Suprapubic skin (tissue), 4 donors: ENCODE results near the gene PIP5K1B. TPM values are rescaled to one million over a fixed set of nuclear protein-coding genes. Genes with fewer than 3 reads are reported as not detected.

ENCODE experiments used
- DNase-seq, 2 donors: peaks; one replicate each; pipeline ENCODE4 v3.0.0-alpha.2; 2019; ENCODE audit warnings: low spot score in 2 of 2
- H3K27ac ChIP-seq: fragments of 200-600 bp; sonication (generic); one replicate; pipeline ENCODE4 v1.5.1; 2019
- H3K27me3 ChIP-seq: fragments of 200-600 bp; sonication (generic); one replicate; pipeline ENCODE4 v1.5.1; 2019
- H3K36me3 ChIP-seq: fragments of 200-600 bp; sonication (generic); one replicate; pipeline ENCODE4 v1.5.1; 2019
- H3K4me1 ChIP-seq: fragments of 200-600 bp; sonication (generic); one replicate; pipeline ENCODE4 v1.5.1; 2019
- H3K4me3 ChIP-seq: fragments of 200-600 bp; sonication (generic); one replicate; pipeline ENCODE4 v1.5.1; 2019; ENCODE audit warnings: mild to moderate bottlenecking
- H3K9me3 ChIP-seq: fragments of 200-600 bp; sonication (generic); one replicate; pipeline ENCODE4 v1.5.1; 2019
- EP300 ChIP-seq: sonication (generic); formaldehyde crosslinking; IDR thresholded peaks from one replicate; pipeline ENCODE4 v1.6.1; 2017; ENCODE audit warnings: antibody characterized with exemption
- POLR2A ChIP-seq, 2 donors: fragments of 450-650 bp; IDR thresholded peaks; one replicate each; pipeline ENCODE4 v1.6.1; 2017; ENCODE audit warnings: antibody characterized with exemption in 2 of 2, mild to moderate bottlenecking in 2 of 2, moderate library complexity in 2 of 2
- POLR2AphosphoS5 ChIP-seq, 3 donors: sonication (generic); formaldehyde crosslinking; IDR thresholded peaks; one replicate each; pipeline ENCODE4 v1.6.1; 2017; ENCODE audit warnings: antibody characterized with exemption in 3 of 3
- WGBS: methylation state at CpG from one replicate; pipeline ENCODE4 v1.1.5; 2018; 5-methylcytosine and 5-hydroxymethylcytosine counted together
- total RNA-seq, 4 donors: library from RNA; depleted of rRNA; stranded (reverse); fragments of >200 nt; gene quantifications; one replicate each; pipeline ENCODE4 v1.1.0, GENCODE V29; 2016
- TF ChIP-seq, protein P1 (sequence below), 2 donors: fragments of 200-600 bp in 1 of 2; fragments of 450-650 bp in 1 of 2; sonication (generic) in 1 of 2; IDR thresholded peaks; one replicate each; pipeline ENCODE4 v1.5.1; 2016 to 2019; ENCODE audit warnings: antibody characterized with exemption in 2 of 2, mild to moderate bottlenecking in 1 of 2, moderate library complexity in 1 of 2

PIP5K1B gene
- total RNA-seq, 4 donors from 2014 or later: 1.7 to 7.8 (median 3.4) TPM

DNA sequence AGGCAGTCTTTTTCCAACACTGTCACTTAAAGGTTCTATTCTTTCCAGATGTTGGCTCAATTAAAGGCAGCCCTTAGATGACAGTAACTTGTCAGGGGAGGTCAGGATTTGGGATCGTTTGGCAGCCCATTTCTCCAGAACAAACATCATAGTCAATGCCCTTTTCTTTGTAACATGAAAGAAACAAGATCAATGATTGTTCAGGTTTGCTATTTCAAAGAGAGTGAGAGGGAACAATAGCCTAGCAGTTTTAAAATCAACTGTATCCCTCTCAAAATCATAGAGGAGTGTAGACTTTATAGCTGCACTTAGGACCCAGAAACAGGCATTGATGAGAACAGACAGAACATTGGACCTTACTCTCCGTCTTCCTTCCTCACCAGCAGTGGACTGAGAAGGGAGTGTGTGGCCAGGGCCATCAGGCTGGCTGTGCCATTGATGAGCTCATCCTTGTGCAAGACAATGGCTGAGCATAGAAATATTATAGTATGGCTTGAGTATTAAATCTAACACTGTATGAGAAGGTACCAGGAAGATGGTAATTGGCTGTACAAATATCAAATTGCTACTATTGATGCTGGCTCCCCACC lies 130.0 kb downstream of the PIP5K1B start:
- Histone ChIP-seq H3K36me3 (no peaks in the 10 kb centered on the region), H3K27ac (no peak overlapping the region), H3K27me3 (no peaks in the 10 kb centered on the region), H3K4me1 (peaks cover 3% of the 10 kb centered on the region), H3K4me3 (no peak overlapping the region), H3K9me3 (no peaks in the 10 kb centered on the region)
- DNase-seq: no peak
- WGBS: 58% methylated on average over 2 of the region's 2 CpGs
- TF ChIP-seq POLR2AphosphoS5 (IDR thresholded peaks at IDR 0.05): no peak
- no peak for TF ChIP-seq EP300
- TF ChIP-seq, protein P1, sequence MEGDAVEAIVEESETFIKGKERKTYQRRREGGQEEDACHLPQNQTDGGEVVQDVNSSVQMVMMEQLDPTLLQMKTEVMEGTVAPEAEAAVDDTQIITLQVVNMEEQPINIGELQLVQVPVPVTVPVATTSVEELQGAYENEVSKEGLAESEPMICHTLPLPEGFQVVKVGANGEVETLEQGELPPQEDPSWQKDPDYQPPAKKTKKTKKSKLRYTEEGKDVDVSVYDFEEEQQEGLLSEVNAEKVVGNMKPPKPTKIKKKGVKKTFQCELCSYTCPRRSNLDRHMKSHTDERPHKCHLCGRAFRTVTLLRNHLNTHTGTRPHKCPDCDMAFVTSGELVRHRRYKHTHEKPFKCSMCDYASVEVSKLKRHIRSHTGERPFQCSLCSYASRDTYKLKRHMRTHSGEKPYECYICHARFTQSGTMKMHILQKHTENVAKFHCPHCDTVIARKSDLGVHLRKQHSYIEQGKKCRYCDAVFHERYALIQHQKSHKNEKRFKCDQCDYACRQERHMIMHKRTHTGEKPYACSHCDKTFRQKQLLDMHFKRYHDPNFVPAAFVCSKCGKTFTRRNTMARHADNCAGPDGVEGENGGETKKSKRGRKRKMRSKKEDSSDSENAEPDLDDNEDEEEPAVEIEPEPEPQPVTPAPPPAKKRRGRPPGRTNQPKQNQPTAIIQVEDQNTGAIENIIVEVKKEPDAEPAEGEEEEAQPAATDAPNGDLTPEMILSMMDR (IDR thresholded peaks at IDR 0.05): no peak
- TF ChIP-seq POLR2A (IDR thresholded peaks at IDR 0.05): no peak

DNA sequence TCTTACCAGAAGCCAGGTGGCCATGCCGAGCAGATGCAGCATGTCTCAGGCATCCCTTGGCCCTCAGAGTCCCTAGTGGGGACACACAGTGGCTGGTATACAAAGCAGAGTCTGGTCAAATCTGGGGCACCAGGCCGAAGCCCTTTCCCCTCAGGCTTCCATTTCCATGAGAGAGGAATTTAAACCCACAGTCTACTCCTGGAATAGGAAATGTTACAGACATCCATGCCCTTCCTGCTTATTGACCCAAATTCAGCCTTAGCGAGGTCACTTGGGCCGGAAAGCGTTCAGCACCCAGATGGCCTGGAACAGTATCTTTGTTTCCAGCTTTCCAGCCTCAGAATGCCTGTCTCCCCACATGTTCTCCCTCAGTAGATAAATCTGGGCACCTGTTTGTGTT lies 131.7 kb downstream of the PIP5K1B start:
- Histone ChIP-seq H3K9me3 (no peaks in the 10 kb centered on the region), H3K27me3 (no peaks in the 10 kb centered on the region), H3K4me3 (no peak overlapping the region), H3K4me1 (peaks cover 3% of the 10 kb centered on the region), H3K36me3 (no peaks in the 10 kb centered on the region), H3K27ac (no peak overlapping the region)
- no peak for DNase-seq
- 80% methylated on average over 5 of the region's 5 CpGs for WGBS
- no peak for TF ChIP-seq EP300
- TF ChIP-seq POLR2A (IDR thresholded peaks at IDR 0.05): no peak
- TF ChIP-seq POLR2AphosphoS5 (IDR thresholded peaks at IDR 0.05): no peak
- TF ChIP-seq, protein P1 (IDR thresholded peaks at IDR 0.05): no peak

DNA sequence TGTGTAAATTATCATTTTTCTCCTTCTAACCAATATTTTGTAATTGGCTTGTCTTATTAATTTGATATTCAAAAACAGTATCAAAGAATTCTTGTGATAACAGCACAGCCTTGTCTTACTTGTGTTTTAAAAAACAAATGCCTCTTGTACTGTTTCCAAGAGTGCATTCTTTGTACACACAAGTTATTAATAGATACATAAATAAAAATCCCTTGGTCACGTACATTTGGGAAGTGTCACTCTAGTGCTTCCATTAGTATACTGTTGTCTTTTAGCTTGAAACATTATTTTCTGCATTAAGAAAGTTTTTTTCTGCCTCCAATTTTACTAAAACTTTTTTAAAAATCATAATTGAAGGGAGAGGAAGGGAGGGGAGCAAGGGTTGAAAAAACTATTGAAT lies 133.2 kb downstream of the PIP5K1B start:
- Histone ChIP-seq H3K9me3 (no peaks in the 10 kb centered on the region), H3K27me3 (no peaks in the 10 kb centered on the region), H3K4me1 (no peaks in the 10 kb centered on the region), H3K4me3 (no peak overlapping the region), H3K36me3 (no peaks in the 10 kb centered on the region), H3K27ac (no peak overlapping the region)
- WGBS: 51% methylated on average over 1 of the region's 1 CpG
- TF ChIP-seq, protein P1 (IDR thresholded peaks at IDR 0.05): no peak
- no peak for TF ChIP-seq EP300
- TF ChIP-seq POLR2A (IDR thresholded peaks at IDR 0.05): no peak
- no peak for TF ChIP-seq POLR2AphosphoS5 (IDR thresholded peaks at IDR 0.05)
- no peak for DNase-seq

DNA sequence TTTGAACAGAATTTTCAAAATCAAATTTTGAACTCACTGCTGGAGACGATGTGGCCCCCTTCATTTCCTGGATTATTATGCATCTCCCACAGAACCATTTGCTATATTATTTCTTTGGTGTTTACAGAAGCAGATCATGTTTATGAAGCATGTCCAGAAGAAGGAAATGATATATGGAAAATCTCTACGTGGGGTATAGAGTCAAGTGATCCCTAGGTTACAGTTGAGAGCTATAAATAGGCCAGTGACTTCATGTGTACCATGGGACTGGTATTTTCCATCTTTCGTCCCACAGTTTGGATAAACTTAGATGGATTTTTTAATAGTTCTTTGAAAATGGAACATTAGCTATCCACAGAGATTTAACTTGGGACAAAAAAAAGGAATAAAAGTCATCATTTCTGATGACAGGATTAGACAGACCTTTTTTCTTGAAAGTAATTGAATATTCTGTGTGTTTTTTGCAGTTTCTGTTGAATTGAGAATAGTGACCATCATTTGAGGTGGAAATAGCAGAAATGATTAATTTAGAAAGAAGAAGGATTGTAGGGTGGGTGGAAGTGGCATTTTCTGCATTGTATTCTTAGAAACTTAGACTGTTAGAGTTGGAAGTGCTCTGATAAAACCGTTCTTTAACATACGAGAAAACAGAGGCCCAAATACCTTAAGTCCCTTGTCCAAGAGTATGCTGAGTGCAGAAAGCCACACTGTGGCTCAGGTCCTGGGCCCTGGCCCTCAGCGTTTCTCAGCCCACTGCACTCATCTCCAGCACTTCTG lies 136.4 kb downstream of the PIP5K1B start:
- no peaks in the 10 kb centered on the region for H3K9me3 ChIP-seq
- no peak for DNase-seq
- H3K4me1 ChIP-seq: no peaks in the 10 kb centered on the region
- 79% methylated on average over 6 of the region's 6 CpGs for WGBS
- H3K4me3 ChIP-seq: no peak overlapping the region
- no peak for TF ChIP-seq POLR2A (IDR thresholded peaks at IDR 0.05)
- no peak for TF ChIP-seq POLR2AphosphoS5 (IDR thresholded peaks at IDR 0.05)
- TF ChIP-seq EP300: no peak
- TF ChIP-seq, protein P1 (IDR thresholded peaks at IDR 0.05): no peak
- no peaks in the 10 kb centered on the region for H3K27me3 ChIP-seq
- H3K27ac ChIP-seq: no peak overlapping the region
- no peaks in the 10 kb centered on the region for H3K36me3 ChIP-seq

DNA sequence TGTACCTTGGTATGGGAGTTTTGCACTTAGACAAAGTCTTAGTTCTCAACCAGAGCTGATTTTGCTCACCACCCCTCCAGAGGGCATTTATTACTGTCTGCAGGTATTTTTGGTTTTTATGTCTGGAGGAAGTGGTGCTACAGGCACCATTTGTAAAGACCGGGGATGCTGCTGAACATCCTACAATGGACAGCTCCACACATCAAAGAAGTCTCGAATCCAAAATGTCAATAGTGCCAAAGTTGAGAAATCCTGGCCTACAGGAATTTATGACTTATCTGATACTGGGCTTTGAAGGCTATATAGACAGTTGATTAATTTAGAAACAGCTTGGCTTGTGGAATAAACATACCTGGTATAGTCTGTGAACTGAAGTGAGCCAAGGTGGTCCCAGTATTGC lies 137.5 kb downstream of the PIP5K1B start:
- no peak for TF ChIP-seq EP300
- TF ChIP-seq POLR2A (IDR thresholded peaks at IDR 0.05): no peak
- TF ChIP-seq, protein P1 (IDR thresholded peaks at IDR 0.05): no peak
- no peak for TF ChIP-seq POLR2AphosphoS5 (IDR thresholded peaks at IDR 0.05)
- WGBS: 90% methylated on average over 2 of the region's 2 CpGs
- H3K4me3 ChIP-seq: no peak overlapping the region

More for the DNA sequence above, 137.5 kb downstream of the PIP5K1B start:
- H3K36me3 ChIP-seq: no peaks in the 10 kb centered on the region
- no peak overlapping the region for H3K27ac ChIP-seq
- DNase-seq: no peak
- no peaks in the 10 kb centered on the region for H3K4me1 ChIP-seq
- H3K9me3 ChIP-seq: no peaks in the 10 kb centered on the region
- no peaks in the 10 kb centered on the region for H3K27me3 ChIP-seq
